DMS153 treated with DMSO at 0.1 percent for 48 hours (cell line): ENCODE results near the gene MORN2.
"Not testable (repeated sequence)": the region's sequence is repeated elsewhere in the genome, so short reads cannot be mapped to it uniquely, and the experiment has no call there.

Experiments used
- DNase-seq: peaks from one replicate; lab custom pipeline; 2025; ENCODE audit not compliant: unreplicated experiment; lab: John Stamatoyannopoulos, UW

The MORN2 gene

DNA sequence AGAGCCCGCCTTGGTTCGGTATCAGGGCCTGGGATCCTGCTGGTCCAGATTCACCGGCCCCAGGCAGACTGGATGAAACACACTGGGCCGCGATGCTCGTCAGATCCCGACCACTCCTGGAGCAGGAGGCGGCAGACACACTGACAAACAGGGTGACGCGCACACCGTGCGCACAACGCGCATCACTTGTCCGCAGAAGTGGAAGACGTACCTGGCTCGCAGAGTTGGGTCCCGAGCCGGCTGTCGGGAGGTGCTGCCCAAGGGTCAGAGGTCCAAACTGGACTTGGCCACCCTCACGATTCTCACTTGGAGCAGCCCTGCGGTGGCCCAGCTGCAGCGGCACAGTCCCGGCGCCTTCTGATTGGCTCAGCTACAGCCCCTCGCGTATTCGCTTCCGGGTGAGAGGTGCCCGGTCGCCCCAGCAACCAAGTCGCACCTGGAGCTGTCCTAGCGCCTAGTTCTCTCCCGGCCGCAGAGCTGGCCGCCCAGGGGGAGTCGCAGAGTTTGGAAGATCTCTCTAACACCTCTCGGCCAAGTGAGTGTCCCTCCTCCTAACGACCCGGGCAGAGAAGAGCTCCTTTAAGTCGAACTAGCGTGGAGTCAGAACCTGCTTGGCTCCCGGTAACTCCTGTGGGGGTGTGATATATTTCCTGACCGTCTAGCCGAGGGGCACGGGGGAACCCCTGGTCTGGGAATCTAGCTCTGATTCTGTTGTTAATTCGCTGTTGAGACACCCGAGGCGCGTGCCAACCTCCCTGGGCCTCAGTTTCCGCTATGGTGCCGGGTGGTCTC, at the start of gene MORN2, which contains the start of gene DHX57:
Gene MORN2, plus strand, starts transcription at position 401 of the 792 bp plus-strand sequence.
Gene DHX57, minus strand, starts transcription at position 359 of the 792 bp plus-strand sequence. CDS start 7,529 bp downstream, outside the sequence.
- peak; percentile 29 for DNase-seq

DNA sequence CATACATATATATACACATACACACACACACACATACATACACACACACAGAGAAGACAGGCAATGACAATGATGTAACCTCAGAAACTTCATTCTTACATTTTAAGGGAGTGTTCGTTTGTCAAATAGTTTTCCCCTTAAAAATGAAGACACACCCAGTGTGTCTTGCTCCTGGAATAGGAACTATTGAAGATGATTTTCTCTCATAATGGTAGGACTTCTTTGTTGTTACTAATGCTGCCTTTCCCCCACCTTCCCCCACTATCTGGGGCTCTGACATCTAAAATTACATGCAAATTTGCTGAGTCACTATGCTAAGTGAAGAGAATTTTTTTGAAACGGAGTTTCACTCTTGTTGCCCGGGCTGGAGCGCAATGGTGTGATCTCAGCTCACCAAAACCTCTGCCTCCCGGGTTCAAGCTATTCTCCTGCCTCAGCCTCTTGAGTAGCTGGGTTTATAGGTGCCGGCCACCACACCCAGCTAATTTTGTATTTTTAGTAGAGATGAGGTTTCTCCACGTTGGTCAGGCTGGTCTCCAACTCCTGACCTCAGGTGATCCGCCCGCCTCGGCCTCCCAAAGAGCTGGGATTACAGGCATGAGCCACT, 48.1 kb upstream of the MORN2 start:
- DNase-seq = not testable (repeated sequence)

DNA sequence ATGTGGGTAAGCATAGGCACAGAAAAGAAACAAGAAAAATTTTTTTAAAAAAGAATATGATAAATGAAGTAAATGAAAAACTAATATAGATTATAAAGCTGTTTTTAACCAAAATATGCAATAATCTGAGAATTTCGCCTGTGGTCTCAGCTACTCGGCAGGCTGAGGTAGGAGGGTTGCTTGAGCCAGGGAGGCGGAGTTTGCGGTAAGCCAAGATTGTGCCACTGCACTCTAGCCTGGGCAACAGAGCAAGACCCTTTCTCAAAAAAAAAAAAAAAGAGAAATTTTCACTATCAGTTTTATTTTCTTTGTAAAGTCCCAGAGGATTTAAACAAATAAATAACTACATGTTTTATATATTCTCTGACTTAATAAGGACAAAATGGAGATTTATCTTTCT, 47.3 kb upstream of the MORN2 start:
- no peak for DNase-seq

DNA sequence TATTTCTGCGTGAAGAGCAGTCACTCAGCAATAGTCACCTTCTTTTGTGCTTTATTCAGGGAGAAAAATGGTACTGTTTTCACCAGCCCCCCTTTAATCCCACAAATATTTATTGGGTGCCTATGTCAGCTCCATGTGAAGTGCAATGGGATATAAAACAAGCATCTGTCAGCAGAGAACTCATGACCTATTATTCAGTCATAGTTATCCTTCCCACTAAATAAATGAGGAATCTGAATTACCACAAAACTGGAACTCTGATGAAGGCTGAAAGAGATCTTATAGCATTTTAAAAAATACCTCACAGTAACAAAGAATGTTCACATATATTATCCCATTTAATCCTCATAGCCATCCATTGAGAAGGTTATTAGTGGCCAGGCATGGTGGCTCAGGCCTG, 45.8 kb upstream of the MORN2 start:
- no peak for DNase-seq

DNA sequence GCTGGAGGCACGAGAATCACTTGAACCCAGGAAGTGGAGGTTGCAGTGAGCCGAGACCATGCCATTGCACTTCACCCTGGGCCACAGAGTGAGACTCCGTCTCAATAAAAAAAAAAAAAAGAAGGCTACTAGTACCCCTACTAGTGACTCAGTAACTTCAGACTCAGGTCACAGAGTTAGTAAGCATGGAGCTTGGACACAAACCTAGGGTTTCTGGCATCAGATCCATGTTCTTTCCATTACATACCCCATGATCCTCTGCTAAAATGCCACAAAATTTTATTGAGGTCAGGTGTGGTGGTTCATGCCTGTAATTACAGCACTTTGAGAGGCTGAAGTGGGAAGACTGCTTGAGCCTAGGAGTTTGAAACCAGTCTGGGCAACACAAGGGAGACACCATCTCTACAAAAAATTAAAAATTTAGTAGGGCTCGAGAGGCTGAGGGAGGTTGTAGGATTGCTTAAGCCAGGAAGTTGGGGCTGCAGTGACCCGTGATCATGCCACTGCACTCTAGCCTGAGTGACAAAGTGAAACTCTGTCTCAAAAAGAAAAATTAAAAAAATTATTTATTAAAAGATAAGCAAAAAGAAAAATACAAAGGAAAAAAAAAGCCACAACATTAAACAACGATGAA, 45.1 kb upstream of the MORN2 start:
- DNase-seq = no peak

DNA sequence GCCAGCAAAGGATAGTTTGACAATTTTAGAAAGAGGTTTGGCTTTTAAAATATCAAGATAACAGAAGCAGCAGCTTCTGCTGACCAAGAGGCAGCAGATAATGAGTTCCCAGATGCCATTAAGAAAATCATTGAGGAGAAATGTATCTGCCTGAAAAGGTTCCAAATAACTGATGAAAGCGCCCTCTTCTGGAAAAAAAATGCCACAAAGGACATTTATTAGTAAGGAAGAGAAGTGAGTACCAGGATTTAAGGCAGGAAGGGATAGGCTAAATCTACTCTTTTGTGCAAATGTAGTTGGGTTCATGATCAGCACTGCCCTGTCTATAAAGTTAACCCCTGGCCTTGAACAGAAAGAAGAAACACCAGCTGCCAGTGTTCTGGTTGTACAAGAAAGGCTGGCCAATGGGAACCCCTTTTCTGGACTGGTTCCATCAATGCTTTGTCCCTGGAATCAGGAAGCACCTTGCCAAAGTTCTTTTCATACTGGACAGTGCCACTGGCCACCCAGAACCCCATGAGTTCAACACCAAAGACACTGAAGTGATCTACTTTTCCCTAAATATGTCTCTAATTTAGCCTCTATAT, 40.7 kb upstream of the MORN2 start:
- peak; percentile 9 for DNase-seq

DNA sequence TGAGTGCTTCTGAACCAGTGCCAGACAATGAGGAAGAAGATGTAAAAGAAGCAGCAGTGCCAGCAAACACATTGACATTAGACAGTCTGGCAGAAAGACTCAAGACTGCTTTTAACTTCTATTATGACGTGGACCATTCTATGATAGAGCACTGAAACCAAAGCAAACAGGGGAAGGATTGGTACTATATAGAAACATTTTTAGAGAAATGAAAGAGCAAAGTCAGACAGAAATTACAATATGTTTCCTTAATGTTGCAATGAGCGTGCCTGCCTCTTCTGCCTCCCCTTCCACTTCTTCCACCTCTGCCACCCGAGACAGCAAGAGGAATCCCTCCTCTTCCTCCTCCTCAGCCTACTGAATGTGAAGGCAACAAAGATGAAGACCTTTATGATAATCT, 39.8 kb upstream of the MORN2 start:
- no peak for DNase-seq

DNA sequence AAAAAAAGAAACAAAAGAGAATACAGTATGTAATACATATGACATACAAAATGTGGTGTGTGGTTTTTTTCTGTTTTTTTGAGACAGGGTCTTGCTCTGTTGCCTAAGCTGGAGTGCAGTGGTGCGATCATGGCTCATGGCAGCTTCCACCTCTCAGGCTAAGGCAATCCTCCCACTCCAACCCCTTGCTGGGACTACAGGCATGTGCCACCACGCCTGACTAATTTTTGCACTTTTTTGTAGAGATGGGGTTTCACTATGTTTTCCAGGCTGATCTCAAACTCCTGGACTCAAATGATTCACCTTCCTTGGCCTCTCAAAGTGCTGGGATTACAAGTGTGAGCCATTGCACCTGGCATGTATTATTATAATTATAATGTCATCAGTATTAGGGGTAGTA, 39.0 kb upstream of the MORN2 start:
- no peak for DNase-seq

DNA sequence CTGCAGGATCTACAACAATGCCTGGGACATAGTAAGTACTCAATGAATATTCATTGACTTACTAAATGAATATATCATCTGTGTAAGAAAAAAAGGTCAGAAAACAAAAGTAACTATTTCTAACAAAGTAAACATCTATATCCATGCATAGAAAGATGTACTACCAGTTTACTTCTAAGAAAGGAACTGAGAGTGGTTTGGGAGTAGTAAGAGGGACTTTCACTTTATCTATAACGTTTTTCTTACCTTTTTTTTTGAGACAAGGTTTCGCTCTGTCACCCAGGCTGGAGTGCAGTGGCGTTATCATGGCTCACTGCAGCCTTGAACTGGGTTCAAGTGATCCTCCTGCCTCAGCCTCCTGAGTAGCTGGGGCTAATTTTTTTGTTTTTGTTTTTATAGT, 25.7 kb upstream of the MORN2 start:
- DNase-seq = no peak

DNA sequence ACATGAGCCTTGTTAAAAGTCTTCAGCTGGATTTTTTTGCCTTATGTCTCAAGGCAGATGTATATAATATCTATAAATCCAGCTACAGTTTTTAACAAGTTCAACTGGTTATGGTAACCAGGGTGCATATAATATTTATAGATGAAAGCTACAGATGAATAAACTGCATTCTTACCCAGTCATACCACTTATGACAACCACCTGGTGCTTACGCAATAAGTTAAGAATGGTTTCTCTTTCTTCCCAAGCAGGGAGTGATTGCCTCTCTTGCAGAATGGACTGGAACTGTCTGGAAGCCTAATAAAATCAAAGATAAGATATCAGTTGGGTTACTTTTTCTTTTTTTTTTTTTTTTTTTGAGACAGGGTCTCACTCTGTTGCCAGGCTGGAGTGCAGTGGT, 19.6 kb upstream of the MORN2 start:
- no peak for DNase-seq

DNA sequence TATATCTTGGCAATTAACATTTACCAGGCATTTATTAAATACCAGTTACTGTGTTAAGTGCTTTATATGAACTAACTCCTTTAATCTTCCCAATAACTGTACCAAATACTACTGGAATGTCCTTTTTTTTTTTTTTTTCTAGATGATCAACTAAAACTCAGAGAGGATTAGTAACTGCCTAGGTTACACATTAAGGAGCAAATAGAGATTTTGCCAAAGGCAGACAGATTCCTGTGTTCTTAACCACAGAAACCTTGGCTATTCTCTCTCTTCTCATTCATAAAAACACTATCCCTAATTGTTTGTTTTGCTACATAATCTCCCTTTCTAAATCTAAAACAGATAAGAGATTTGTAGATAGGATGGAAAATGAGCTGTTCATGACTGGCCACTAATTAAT, 13.3 kb upstream of the MORN2 start:
- no peak for DNase-seq

DNA sequence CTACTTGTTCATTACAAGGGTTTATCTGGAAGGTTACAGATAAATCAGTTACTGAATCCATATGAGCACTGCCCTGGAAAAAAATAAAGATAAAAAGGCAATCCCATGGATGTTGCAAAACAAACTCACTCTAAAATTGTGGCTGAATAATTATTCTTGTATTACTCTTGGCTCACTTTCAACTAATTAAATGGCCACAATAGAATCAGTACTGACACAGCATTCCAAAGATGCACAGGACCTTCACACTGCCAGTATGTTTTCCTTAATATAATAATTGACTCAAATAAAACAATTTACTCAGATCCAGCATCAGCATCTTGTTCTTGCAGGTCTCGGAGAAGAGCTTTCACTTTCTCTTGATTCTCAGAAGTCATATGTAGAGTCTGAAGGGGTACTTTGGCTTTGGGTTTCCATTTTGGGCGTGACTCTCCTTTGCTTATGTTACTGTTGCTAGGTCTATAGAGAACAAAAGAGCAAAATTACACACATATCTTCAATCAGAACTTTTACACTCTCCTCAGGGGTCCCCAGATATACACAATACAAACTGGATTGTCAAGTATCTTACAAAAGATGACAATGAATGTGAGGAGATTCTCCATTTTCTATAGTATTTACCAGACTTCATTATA, 12.6 kb upstream of the MORN2 start:
- no peak for DNase-seq

DNA sequence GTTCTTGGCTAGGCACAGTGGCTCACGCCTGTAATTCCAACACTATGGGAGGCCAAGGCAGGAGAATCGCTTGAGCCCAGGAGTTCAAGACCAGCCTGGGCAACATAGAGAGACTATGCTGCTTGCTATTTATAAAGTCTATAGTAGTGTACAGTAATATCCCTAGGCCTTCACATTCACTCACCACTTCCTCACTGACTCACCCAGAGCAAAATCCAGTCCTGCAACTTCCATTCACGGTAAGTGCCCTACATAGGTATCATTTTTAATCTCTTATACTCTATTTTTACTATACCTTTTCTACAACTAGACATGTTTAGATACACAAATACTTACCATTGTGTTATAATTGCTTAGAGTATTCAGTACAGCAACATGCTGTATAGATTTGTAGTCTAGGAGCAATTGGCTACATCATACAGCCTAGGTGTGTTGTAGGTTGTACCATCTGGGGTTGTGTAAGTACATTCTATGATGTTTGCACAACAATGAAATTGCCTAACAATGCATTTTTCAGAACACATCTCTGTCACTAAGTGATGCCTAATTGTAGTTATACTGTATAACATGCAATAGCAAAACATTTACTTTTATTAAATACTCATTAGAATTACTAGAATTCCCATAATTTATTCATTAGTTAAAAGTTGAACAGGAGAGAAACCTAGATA, 8.9 kb upstream of the MORN2 start:
- no peak for DNase-seq

DNA sequence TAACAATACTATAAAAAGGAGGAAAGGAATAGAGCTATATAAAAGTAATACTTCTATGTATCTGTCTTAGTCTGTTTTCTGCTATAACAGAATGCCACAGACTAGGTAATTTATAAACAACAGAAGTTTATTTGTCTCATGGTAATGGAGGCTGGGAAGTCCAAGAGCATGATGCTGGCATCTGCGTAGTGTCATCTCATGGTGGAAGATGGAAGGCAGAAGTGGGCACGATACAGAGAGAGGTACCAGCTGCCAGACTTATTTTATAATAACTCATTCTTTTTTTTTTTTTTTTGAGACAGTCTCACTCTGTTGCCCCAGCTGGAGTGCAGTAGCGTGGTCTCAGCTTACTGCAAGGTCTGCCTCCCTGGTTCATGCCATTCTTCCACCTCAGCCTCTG, 4.3 kb upstream of the MORN2 start:
- DNase-seq = no peak

DNA sequence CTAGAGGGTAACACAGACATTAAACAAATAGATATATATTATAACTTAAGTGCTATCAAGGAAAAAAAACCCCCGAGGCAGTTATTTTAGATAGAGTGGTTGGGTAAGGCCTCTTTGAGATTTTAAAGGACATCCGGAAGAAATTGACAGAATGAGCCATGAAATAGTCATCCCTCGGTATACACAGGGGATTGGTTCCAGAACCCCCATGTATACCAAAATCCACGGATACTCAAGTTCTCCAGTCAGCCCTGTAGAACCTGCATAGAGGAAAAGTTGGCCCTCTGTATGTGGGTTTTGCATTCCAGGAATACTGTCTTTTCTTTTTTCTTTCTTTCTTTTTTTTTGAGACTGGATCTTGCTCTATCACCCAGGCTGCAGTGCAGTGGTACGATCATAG, 2.0 kb upstream of the MORN2 start:
- DNase-seq = no peak

DNA sequence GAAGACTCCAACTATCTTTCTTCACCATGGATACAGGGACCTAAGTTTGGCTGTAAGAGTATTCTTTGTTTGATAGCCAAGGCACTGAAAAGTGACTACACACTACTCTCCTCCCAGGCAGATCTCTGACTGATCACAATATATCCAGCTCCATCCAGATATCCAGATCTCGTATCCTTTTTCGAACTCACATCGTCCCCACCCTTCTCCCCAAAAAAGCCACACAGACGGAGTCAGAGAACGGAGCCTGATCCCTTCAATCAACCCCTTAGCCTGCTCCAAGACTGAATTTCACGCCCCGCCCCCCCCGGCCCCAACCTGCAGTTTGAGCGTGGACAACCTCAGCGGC, 575 bp upstream of the MORN2 start:
- no peak for DNase-seq

DNA sequence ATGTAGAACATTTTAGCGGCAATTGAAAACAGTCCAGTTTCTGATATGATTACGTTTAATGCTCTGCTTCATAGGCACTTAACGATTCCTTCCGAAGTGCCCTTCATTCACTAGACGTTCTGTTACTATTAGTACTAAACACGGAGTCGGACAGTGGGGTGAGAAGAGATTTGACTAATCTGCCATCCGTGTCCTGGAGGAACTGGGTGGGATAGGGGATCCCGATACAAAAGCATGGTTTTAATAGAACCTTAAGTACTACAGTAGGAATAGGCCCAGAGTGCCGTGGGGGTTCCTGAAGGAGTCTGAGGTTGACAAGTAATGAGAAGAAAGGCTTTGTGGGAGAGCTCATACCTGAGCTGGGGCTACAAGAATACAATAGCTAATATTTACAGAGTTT, 631 bp downstream of the MORN2 start:
- no peak for DNase-seq

DNA sequence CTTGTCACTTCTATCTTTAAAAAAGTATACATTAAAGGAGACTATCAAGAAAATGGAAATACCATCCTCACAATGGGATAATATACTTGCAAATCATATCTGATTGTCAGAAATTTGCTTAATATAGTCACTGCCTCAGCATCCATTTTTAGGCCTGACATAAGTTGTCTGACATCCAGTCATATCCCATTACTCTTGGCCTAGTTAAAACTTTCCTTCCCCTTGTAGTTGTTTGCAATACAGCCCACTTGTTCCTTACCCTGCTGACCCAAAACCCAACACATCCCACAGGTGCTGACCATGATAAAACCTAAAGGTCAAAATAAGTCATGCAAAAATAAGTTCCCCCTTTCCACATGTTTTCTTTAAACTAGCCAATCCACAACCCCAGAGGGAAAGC, 10.3 kb downstream of the MORN2 start:
- no peak for DNase-seq

DNA sequence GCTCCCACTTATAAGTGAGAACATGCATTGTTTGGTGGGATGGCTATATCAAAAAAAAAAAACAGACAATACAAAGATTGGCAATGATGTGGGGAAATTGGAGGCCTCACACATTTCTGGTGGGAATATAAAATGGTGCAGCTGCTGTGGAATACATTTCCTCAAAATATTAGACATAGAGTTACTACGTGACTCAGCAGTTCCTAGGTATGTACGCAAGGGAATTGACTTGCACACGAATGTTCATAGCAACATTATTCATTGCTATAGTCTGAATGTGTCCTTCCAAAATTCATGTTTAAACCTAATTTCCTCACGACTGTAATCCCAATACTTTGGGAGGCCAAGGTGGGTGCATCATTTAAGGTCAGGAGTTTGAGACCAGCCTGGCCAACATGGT, 11.6 kb downstream of the MORN2 start:
- no peak for DNase-seq

DNA sequence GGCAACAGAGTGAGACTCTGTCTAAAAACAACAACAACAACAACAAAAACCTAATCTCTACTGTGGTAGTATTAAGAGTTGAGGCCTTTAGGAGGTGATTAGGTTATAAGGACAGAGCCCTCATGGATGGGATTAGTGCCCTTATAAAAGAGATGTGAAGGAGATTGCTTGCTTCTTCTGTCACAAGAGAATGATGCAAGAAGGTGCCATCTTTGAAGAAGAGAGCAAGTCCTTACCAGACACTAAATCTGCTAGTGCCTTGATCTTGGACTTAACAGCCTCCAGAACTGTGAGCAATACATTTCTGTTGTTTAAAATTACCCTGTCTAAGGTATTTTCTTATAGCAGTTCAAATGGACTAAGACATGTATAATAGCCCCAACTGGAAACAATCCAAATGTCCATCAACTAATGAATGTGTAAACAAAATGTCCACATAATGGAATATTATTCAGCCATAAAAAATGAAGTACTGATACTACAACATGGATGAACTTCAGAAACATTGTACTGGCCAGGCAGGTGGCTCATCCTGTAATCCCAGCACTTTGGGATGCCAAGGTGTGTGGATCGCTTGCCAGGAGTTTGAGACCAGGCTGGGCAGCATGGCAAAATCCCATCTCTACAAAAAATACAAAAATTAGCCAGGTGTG, 12.3 kb downstream of the MORN2 start:
- no peak for DNase-seq
